Keratinocyte (primary cell): ENCODE data around the gene C12orf60. TPM values are rescaled to one million over a fixed set of nuclear protein-coding genes. Genes with fewer than 3 reads are reported as not detected.

Source experiments
- DNase-seq: peaks from one replicate; pipeline ENCODE4 v3.0.0-alpha.2; 2011; ENCODE audit warnings: low read depth, missing footprints, low spot score
- FAIRE-seq: peaks from 2 replicates; lab custom pipeline; 2011; peaks lifted over from hg19 to GRCh38; lab: Jason Lieb, UNC
- H2AFZ ChIP-seq: 2 replicates; pipeline ENCODE4 v1.6.0; 2012; ENCODE audit warnings: low read length, control low read depth, inconsistent platforms; ENCODE audit not compliant: control insufficient read depth
- H3K27ac ChIP-seq: 2 replicates; pipeline ENCODE4 v1.5.1; 2011; ENCODE audit warnings: low read length; ENCODE audit not compliant: control insufficient read depth, insufficient read depth
- H3K27me3 ChIP-seq: 3 replicates; pipeline ENCODE4 v1.6.0; 2011; ENCODE audit warnings: low read length; ENCODE audit not compliant: control insufficient read depth, insufficient read depth; ENCODE audit errors: extremely low read depth
- H3K36me3 ChIP-seq, 2 experiments: 2 replicates in 1 of 2; 3 replicates in 1 of 2; pipeline ENCODE4 v1.5.1; 2011; ENCODE audit warnings: low read length in 2 of 2, mild to moderate bottlenecking in 1 of 2; ENCODE audit not compliant: control insufficient read depth in 2 of 2, insufficient read depth in 2 of 2; ENCODE audit errors: extremely low read depth in 1 of 2
- H3K4me1 ChIP-seq: 3 replicates; pipeline ENCODE4 v1.5.1; 2011; ENCODE audit warnings: low read length; ENCODE audit not compliant: control insufficient read depth, insufficient read depth; ENCODE audit errors: extremely low read depth
- H3K4me2 ChIP-seq: 3 replicates; pipeline ENCODE4 v1.6.0; 2011; ENCODE audit warnings: low read depth, low read length; ENCODE audit not compliant: control insufficient read depth, insufficient read depth; ENCODE audit errors: extremely low read depth
- H3K4me3 ChIP-seq, 3 experiments: fragments of 200-600 bp in 1 of 3; sonication (generic) in 1 of 3; 2 replicates in 2 of 3; 3 replicates in 1 of 3; pipeline ENCODE4 v1.5.1; 2011 to 2016; ENCODE audit warnings: low read length in 3 of 3, mild to moderate bottlenecking in 3 of 3, control low read depth in 2 of 3, inconsistent platforms in 1 of 3, low read depth in 1 of 3, mixed read lengths in 1 of 3, mixed run types in 1 of 3, moderate library complexity in 1 of 3; ENCODE audit not compliant: control insufficient read depth in 2 of 3, insufficient read depth in 2 of 3; ENCODE audit errors: extremely low read depth in 1 of 3
- H3K79me2 ChIP-seq: 2 replicates; pipeline ENCODE4 v1.6.0; 2012; ENCODE audit warnings: low read length; ENCODE audit not compliant: control insufficient read depth, insufficient read depth
- H3K9ac ChIP-seq: 3 replicates; pipeline ENCODE4 v1.6.0; 2011; ENCODE audit warnings: low read length; ENCODE audit not compliant: control insufficient read depth, insufficient read depth; ENCODE audit errors: extremely low read depth
- H3K9me1 ChIP-seq: 3 replicates; pipeline ENCODE4 v1.6.0; 2011; ENCODE audit warnings: low read length; ENCODE audit not compliant: control insufficient read depth, insufficient read depth; ENCODE audit errors: extremely low read depth
- H3K9me3 ChIP-seq: 2 replicates; pipeline ENCODE4 v1.5.1; 2012; ENCODE audit warnings: low read depth, low read length; ENCODE audit not compliant: control insufficient read depth
- H4K20me1 ChIP-seq: 3 replicates; pipeline ENCODE4 v1.6.0; 2011; ENCODE audit warnings: low read length; ENCODE audit not compliant: control insufficient read depth, insufficient read depth; ENCODE audit errors: extremely low read depth
- EZH2 ChIP-seq: IDR thresholded peaks from one replicate; pipeline ENCODE4 v1.6.1; 2012; ENCODE audit warnings: inconsistent platforms, mild to moderate bottlenecking, low read length, moderate library complexity
- dilution Hi-C: fragments of 300-500 bp; cut with MboI; formaldehyde crosslinking; loops from one replicate; pipeline ENCODE4 v1.7.0; 2020; ENCODE audit warnings: low sequenced_read_pairs; ENCODE audit not compliant: extremely low pct_ligation_motif_present
- polyA plus RNA-seq, 5 experiments: library from polyadenylated mRNA; depleted of rRNA in 3 of 5; stranded (reverse) in 3 of 5; stranded (forward) in 1 of 5; unstranded in 1 of 5; fragments of >200 nt; gene quantifications; 1 replicate in 1 of 5; 2 replicates in 3 of 5; 3 replicates in 1 of 5; pipeline versions ENCODE4 v1.2.1 to v1.2.3, GENCODE V29; 2011 to 2012; ENCODE audit warnings: missing spikeins in 2 of 5, low read depth in 1 of 5, low replicate concordance in 1 of 5
- TF ChIP-seq, protein P1 (sequence below), 3 experiments: IDR thresholded peaks in 1 of 3; conservative IDR thresholded peaks in 1 of 3; optimal IDR thresholded peaks in 1 of 3; 2 replicates in 2 of 3; 3 replicates in 1 of 3; pipeline versions ENCODE3 to v1.5.1; 2011; ENCODE audit warnings: low read length in 3 of 3, mild to moderate bottlenecking in 3 of 3, moderate library complexity in 2 of 3, control low read depth in 1 of 3, inconsistent platforms in 1 of 3; ENCODE audit not compliant: insufficient read depth in 2 of 3; ENCODE audit errors: extremely low read depth in 1 of 3

Gene C12orf60
- polyA plus RNA-seq, 1 donor (not counting 4 experiments of a cell fraction or from before 2014, with no cell fraction given): 3.2 TPM

DNA sequence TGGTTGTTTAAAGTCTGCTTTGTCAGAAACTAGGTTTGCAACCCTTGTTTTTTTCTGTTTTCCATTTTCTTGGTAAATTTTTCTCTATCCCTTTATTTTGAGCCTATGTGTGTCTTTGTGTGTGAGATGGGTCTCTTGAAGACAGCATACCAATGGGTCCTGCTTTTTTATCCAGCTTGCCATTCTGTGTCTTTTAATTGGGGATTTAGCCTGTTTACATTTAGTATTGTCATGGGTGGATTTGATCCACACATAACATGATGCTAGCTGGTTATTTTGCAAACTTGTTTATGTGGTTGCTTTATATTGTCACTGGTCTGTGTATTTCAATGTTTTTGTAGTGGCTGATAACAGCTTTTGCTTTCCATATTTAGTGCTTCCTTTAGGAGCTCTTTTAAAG is 57.0 kb downstream of the C12orf60 start:
- TF ChIP-seq, protein P1, sequence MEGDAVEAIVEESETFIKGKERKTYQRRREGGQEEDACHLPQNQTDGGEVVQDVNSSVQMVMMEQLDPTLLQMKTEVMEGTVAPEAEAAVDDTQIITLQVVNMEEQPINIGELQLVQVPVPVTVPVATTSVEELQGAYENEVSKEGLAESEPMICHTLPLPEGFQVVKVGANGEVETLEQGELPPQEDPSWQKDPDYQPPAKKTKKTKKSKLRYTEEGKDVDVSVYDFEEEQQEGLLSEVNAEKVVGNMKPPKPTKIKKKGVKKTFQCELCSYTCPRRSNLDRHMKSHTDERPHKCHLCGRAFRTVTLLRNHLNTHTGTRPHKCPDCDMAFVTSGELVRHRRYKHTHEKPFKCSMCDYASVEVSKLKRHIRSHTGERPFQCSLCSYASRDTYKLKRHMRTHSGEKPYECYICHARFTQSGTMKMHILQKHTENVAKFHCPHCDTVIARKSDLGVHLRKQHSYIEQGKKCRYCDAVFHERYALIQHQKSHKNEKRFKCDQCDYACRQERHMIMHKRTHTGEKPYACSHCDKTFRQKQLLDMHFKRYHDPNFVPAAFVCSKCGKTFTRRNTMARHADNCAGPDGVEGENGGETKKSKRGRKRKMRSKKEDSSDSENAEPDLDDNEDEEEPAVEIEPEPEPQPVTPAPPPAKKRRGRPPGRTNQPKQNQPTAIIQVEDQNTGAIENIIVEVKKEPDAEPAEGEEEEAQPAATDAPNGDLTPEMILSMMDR (optimal IDR thresholded peaks at IDR 0.05 in 1 of 3, IDR thresholded peaks at IDR 0.05 in 1 of 3, conservative IDR thresholded peaks at IDR 0.05 in 1 of 3; ENCODE audit: extremely low read depth in 1 of 3, insufficient read depth in 2 of 3, low read length in 3 of 3): no peak
- no peak for TF ChIP-seq EZH2
- Histone ChIP-seq H3K9ac (no peak overlapping the region), H2AFZ (no peak overlapping the region), H3K9me3 (no peaks in the 10 kb centered on the region), H3K79me2 (no peaks in the 10 kb centered on the region), H3K4me1 (no peaks in the 10 kb centered on the region), H3K4me3 (no peak overlapping the region), H3K36me3 (no peaks in the 10 kb centered on the region), H4K20me1 (no peaks in the 10 kb centered on the region), H3K27ac (no peak overlapping the region), H3K27me3 (no peaks in the 10 kb centered on the region), H3K4me2 (no peak overlapping the region), H3K9me1 (no peaks in the 10 kb centered on the region)
- DNase-seq (no peak), FAIRE-seq (no peak)
- dilution Hi-C loops: no loop called here

DNA sequence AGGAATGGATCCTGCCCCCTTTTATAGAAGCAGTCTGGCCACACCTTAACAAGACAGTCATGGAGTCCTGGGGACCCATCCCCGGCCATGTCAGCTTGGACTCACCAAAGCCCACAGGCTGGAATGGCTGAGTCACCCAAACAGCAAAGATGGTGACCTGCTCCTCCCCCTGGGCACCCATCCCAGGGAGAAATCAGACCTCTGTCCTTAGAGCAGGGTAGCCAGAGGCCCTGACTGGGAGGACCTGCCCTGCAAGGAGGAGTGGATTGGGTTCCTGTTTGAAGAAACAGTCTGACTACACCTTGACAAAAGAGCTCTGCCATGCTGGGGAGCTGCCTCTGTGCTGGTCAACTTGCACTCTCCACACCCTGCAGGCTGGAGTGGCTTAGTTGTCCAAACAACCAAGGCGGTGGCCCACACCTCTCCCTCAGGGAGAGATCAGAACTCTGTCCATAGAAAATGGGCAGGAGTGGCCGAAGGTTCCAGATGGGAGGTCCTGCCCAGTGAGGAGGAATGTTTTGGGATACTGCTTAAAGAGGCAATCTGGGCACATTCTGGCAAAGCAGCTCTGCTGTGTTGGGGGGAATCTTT is 65.5 kb downstream of the C12orf60 start:
- Histone ChIP-seq H2AFZ (no peak overlapping the region), H3K4me1 (no peaks in the 10 kb centered on the region), H3K9me3 (no peaks in the 10 kb centered on the region), H3K36me3 (no peaks in the 10 kb centered on the region), H3K27me3 (no peaks in the 10 kb centered on the region), H3K4me3 (no peak overlapping the region), H3K27ac (no peak overlapping the region), H3K4me2 (no peak overlapping the region), H3K9ac (no peak overlapping the region), H3K9me1 (no peaks in the 10 kb centered on the region), H4K20me1 (no peaks in the 10 kb centered on the region), H3K79me2 (no peaks in the 10 kb centered on the region)
- no peak for TF ChIP-seq EZH2
- TF ChIP-seq, protein P1 (optimal IDR thresholded peaks at IDR 0.05 in 1 of 3, IDR thresholded peaks at IDR 0.05 in 1 of 3, conservative IDR thresholded peaks at IDR 0.05 in 1 of 3; ENCODE audit: extremely low read depth in 1 of 3, insufficient read depth in 2 of 3, low read length in 3 of 3): no peak
- dilution Hi-C loops: no loop called here
- DNase-seq (no peak), FAIRE-seq (no peak)
